ENCODE data around the gene ARID2.

ARID2 gene, protein sequence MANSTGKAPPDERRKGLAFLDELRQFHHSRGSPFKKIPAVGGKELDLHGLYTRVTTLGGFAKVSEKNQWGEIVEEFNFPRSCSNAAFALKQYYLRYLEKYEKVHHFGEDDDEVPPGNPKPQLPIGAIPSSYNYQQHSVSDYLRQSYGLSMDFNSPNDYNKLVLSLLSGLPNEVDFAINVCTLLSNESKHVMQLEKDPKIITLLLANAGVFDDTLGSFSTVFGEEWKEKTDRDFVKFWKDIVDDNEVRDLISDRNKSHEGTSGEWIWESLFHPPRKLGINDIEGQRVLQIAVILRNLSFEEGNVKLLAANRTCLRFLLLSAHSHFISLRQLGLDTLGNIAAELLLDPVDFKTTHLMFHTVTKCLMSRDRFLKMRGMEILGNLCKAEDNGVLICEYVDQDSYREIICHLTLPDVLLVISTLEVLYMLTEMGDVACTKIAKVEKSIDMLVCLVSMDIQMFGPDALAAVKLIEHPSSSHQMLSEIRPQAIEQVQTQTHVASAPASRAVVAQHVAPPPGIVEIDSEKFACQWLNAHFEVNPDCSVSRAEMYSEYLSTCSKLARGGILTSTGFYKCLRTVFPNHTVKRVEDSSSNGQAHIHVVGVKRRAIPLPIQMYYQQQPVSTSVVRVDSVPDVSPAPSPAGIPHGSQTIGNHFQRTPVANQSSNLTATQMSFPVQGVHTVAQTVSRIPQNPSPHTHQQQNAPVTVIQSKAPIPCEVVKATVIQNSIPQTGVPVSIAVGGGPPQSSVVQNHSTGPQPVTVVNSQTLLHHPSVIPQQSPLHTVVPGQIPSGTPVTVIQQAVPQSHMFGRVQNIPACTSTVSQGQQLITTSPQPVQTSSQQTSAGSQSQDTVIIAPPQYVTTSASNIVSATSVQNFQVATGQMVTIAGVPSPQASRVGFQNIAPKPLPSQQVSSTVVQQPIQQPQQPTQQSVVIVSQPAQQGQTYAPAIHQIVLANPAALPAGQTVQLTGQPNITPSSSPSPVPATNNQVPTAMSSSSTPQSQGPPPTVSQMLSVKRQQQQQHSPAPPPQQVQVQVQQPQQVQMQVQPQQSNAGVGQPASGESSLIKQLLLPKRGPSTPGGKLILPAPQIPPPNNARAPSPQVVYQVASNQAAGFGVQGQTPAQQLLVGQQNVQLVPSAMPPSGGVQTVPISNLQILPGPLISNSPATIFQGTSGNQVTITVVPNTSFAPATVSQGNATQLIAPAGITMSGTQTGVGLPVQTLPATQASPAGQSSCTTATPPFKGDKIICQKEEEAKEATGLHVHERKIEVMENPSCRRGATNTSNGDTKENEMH (N-terminal part only)

DNA sequence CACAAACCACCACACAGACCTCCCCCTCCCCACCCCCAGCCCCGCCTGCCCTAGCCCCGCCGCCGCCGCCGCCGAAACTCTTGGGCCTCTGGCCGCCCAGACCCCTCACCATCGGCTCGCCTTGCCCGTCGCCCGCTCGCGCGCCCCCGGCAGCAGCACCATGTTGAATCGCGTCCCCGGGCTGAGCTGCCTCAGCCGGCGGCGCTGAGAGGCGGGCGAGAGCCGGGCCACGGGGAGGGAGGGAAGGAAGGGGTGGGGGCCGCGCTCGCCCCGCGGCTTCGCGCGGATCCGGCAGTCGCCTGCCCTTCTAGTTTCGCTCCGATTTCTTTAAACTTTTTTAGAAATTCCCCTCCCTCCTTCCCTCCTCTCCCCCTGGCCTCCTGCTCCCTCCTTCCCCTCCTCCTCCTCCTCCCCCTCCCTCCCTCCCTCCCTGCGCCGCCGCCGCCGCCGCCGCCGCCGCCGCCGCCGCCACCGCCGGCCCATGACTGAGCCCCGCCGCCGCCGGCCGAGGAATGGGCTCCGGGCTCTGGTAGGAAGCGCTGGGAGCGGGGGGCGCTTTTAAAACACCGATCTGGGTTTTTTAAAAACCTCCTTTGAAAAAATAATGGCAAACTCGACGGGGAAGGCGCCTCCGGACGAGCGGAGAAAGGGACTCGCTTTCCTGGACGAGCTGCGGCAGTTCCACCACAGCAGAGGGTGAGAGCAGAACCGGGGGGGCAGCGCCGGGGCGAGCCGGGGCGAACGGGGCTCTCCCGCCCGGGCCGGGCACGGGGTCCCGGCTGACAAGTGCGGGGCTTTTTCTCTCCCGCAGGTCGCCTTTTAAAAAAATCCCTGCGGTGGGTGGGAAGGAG, at the start of gene ARID2:
Gene ARID2 (plus strand): TSS at position 474 of the 851 bp plus-strand sequence. CDS start 131 bp downstream, at position 605.
- Histone ChIP-seq H3K4me1 (ENCODE audit: control insufficient read depth, insufficient read depth, low read length) (peaks cover 10% of the 10 kb centered on the region), H3K36me3 (ENCODE audit: control insufficient read depth, insufficient read depth, low read length) (no peaks in the 10 kb centered on the region), H3K4me3 (ENCODE audit: low read length) (peak within 1 kb of the TSS; percentile 75), H3K9me3 (ENCODE audit: control insufficient read depth, low read length) (no peaks in the 10 kb centered on the region), H3K9ac (ENCODE audit: low read length) (peak within 1 kb of the TSS; percentile 97), H3K27me3 (ENCODE audit: control insufficient read depth, insufficient read depth, low read length) (no peaks in the 10 kb centered on the region)

DNA sequence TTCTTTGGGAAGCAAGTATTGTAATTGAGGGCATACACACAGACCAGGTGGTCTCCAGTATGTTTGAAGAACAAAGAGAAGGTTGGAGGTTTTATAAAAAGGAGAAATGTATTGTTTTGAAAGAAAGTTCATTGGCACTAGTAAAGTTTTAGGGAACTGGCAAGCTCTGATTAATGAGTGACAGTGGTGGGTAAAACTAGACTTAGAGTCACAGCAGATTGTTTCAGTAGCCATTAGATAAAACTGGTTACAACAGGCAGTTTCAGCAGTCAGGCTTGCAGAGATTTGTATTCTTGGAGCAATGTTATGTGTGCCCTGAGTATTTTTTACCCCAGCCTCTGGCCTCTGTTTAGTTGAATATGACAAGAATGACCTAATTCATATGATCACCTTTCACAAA, 49.1 kb upstream of the ARID2 start:
- H3K9ac ChIP-seq (ENCODE audit: low read length), result no peak overlapping the region
- H3K4me1 ChIP-seq (ENCODE audit: control insufficient read depth, insufficient read depth, low read length), result no peaks in the 10 kb centered on the region
- no peaks in the 10 kb centered on the region for H3K9me3 ChIP-seq (ENCODE audit: control insufficient read depth, low read length)
- no peaks in the 10 kb centered on the region for H3K27me3 ChIP-seq (ENCODE audit: control insufficient read depth, insufficient read depth, low read length)
- no peak overlapping the region for H3K4me3 ChIP-seq (ENCODE audit: low read length)
- no peaks in the 10 kb centered on the region for H3K36me3 ChIP-seq (ENCODE audit: control insufficient read depth, insufficient read depth, low read length)

- Histone ChIP-seq H3K4me1 (ENCODE audit: control insufficient read depth, insufficient read depth, low read length) (no peaks in the 10 kb centered on the region), H3K27me3 (ENCODE audit: control insufficient read depth, insufficient read depth, low read length) (no peaks in the 10 kb centered on the region), H3K36me3 (ENCODE audit: control insufficient read depth, insufficient read depth, low read length) (no peaks in the 10 kb centered on the region), H3K9ac (ENCODE audit: low read length) (no peak overlapping the region), H3K9me3 (ENCODE audit: control insufficient read depth, low read length) (no peaks in the 10 kb centered on the region), H3K4me3 (ENCODE audit: low read length) (no peak overlapping the region)
Measured at GRCh38 chr12:45681465-45681864, 48.0 kb upstream of the ARID2 start.

DNA sequence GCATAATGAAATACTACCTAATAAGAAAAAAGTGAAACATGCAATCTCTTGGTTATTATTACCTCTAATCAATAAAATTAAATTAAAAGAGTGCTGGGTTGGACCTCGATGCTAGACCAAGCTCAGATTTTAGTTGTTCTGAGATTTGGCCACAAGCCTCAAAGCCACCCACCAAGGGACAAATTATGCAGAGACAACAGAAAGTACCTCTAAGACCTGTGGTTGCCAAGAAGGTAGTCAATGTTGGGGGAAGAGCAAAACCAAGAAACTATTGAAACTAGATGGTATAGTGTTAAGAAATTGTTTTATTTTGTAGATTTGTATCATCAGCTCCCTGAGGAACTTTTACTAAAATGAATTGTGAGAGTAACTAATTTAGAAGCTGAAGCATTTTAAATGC, 43.8 kb upstream of the ARID2 start:
- Histone ChIP-seq H3K4me1 (ENCODE audit: control insufficient read depth, insufficient read depth, low read length) (no peaks in the 10 kb centered on the region), H3K36me3 (ENCODE audit: control insufficient read depth, insufficient read depth, low read length) (no peaks in the 10 kb centered on the region)

GRCh38 chr12:45687081-45688015, 42.2 kb upstream of the ARID2 start:
- H3K9ac ChIP-seq (ENCODE audit: low read length), result no peak overlapping the region
- no peaks in the 10 kb centered on the region for H3K4me1 ChIP-seq (ENCODE audit: control insufficient read depth, insufficient read depth, low read length)
- H3K9me3 ChIP-seq (ENCODE audit: control insufficient read depth, low read length), result no peaks in the 10 kb centered on the region
- no peaks in the 10 kb centered on the region for H3K36me3 ChIP-seq (ENCODE audit: control insufficient read depth, insufficient read depth, low read length)
- H3K27me3 ChIP-seq (ENCODE audit: control insufficient read depth, insufficient read depth, low read length), result no peaks in the 10 kb centered on the region
- H3K4me3 ChIP-seq (ENCODE audit: low read length), result no peak overlapping the region

More for the DNA sequence above, 43.8 kb upstream of the ARID2 start:
- H3K4me3 ChIP-seq (ENCODE audit: low read length), result no peak overlapping the region
- H3K27me3 ChIP-seq (ENCODE audit: control insufficient read depth, insufficient read depth, low read length), result no peaks in the 10 kb centered on the region
- H3K9me3 ChIP-seq (ENCODE audit: control insufficient read depth, low read length), result no peaks in the 10 kb centered on the region
- H3K9ac ChIP-seq (ENCODE audit: low read length), result no peak overlapping the region

DNA sequence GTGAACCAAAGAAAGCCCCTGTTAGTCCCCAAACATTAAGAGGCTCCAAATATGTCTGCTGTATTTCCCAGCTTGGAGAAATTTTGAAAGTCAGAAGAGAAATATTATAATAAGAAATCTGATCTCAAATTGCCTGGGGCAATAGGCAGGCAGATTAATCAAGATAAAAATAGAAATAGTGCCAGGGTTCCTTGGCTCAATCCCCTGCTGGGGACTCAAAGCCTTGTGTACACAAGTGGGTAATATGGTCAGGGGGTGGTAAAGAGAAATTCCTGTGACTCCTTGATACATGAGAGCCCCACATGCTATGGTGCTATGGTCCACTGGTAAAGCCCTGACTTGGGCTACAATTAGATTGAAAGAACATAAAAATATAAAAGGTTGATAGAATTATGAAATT, 41.3 kb upstream of the ARID2 start:
- no peak overlapping the region for H3K4me3 ChIP-seq (ENCODE audit: low read length)
- no peaks in the 10 kb centered on the region for H3K4me1 ChIP-seq (ENCODE audit: control insufficient read depth, insufficient read depth, low read length)
- H3K9ac ChIP-seq (ENCODE audit: low read length), result no peak overlapping the region
- H3K36me3 ChIP-seq (ENCODE audit: control insufficient read depth, insufficient read depth, low read length), result no peaks in the 10 kb centered on the region
- H3K9me3 ChIP-seq (ENCODE audit: control insufficient read depth, low read length), result no peaks in the 10 kb centered on the region
- H3K27me3 ChIP-seq (ENCODE audit: control insufficient read depth, insufficient read depth, low read length), result no peaks in the 10 kb centered on the region

DNA sequence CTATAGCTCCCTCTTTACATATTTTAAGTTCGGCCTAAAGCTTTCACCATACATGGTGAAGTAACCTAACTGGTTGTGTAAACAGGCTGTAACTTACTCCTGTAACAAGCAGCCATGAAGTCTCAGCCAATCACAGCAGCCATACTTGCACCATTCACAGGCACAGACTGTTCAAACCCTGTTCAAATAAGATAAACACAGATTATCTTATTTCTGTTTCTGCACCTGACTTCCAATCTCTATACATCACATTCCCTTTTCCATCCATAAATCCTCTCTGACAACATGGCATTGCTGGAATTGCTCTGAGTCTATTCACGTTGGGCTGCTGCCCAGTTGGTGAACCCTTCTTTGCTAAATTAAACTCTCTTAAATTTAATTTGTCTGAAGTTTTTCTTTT, 34.5 kb upstream of the ARID2 start:
- Histone ChIP-seq H3K4me3 (ENCODE audit: low read length) (no peak overlapping the region), H3K9me3 (ENCODE audit: control insufficient read depth, low read length) (no peaks in the 10 kb centered on the region), H3K27me3 (ENCODE audit: control insufficient read depth, insufficient read depth, low read length) (no peaks in the 10 kb centered on the region), H3K9ac (ENCODE audit: low read length) (no peak overlapping the region), H3K36me3 (ENCODE audit: control insufficient read depth, insufficient read depth, low read length) (no peaks in the 10 kb centered on the region), H3K4me1 (ENCODE audit: control insufficient read depth, insufficient read depth, low read length) (peaks cover 5% of the 10 kb centered on the region)

- H3K9ac ChIP-seq (ENCODE audit: low read length), result no peak overlapping the region
- H3K36me3 ChIP-seq (ENCODE audit: control insufficient read depth, insufficient read depth, low read length), result no peaks in the 10 kb centered on the region
- H3K9me3 ChIP-seq (ENCODE audit: control insufficient read depth, low read length), result no peaks in the 10 kb centered on the region
- H3K4me3 ChIP-seq (ENCODE audit: low read length), result no peak overlapping the region
- no peaks in the 10 kb centered on the region for H3K27me3 ChIP-seq (ENCODE audit: control insufficient read depth, insufficient read depth, low read length)
- peaks cover 5% of the 10 kb centered on the region for H3K4me1 ChIP-seq (ENCODE audit: control insufficient read depth, insufficient read depth, low read length)
Measured at GRCh38 chr12:45695606-45696005, 33.9 kb upstream of the ARID2 start.

DNA sequence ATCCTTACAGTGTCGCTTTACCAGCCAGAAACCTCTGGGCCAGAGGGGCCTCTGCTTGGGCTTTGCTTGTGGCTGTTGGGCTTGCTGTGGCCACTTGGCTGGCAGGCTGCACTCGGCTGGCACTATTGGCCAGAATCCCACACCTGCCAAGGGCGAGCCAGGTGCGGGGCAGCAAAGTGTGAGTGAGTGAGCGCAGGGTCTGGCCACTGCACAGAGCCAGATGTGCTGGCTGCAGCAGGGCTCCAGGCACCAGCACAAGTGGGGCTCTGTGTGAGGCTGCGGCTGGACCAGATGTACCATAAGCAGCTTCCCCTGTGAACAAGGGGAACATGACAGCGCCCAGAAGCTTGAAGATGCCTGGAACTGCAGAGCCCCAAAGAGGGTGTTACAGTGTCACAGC, 33.5 kb upstream of the ARID2 start:
- Histone ChIP-seq H3K9me3 (ENCODE audit: control insufficient read depth, low read length) (no peaks in the 10 kb centered on the region), H3K36me3 (ENCODE audit: control insufficient read depth, insufficient read depth, low read length) (no peaks in the 10 kb centered on the region)

DNA sequence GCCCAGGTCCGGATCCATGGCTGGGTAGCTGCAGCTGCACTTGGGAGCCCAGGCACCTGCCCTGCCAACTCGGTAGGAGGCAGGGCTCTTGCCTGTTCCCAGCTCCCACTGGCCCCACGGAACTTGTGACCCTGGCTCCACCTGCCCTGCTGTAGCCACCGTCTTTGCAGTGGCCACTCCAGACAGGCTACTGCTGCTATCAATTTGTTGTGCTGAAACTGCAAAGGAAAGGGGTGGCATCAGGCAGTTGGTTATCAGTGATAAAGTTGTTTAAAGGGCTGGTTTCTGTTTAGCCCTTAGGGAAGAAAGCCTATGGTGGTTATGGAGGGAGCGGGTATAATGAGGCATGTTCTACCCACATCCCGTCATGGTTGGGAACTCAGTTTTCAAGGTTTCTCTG, 32.1 kb upstream of the ARID2 start:
- H3K4me1 ChIP-seq (ENCODE audit: control insufficient read depth, insufficient read depth, low read length), result peaks cover 5% of the 10 kb centered on the region
- H3K36me3 ChIP-seq (ENCODE audit: control insufficient read depth, insufficient read depth, low read length), result no peaks in the 10 kb centered on the region
- H3K9ac ChIP-seq (ENCODE audit: low read length), result no peak overlapping the region
- H3K4me3 ChIP-seq (ENCODE audit: low read length), result no peak overlapping the region
- no peaks in the 10 kb centered on the region for H3K9me3 ChIP-seq (ENCODE audit: control insufficient read depth, low read length)
- no peaks in the 10 kb centered on the region for H3K27me3 ChIP-seq (ENCODE audit: control insufficient read depth, insufficient read depth, low read length)

More for the DNA sequence above, 33.5 kb upstream of the ARID2 start:
- H3K4me1 ChIP-seq (ENCODE audit: control insufficient read depth, insufficient read depth, low read length), result peaks cover 5% of the 10 kb centered on the region
- no peaks in the 10 kb centered on the region for H3K27me3 ChIP-seq (ENCODE audit: control insufficient read depth, insufficient read depth, low read length)
- H3K4me3 ChIP-seq (ENCODE audit: low read length), result no peak overlapping the region
- H3K9ac ChIP-seq (ENCODE audit: low read length), result no peak overlapping the region
